GM18861 (cell line): ENCODE measurements around the gene SERHL2.
"Not testable (repeated sequence)": the region's sequence is repeated elsewhere in the genome, so short reads cannot be mapped to it uniquely, and the experiment has no call there.

Experiments
- ATAC-seq: cut with Tn5 transposase; IDR thresholded peaks from one replicate; pipeline ENCODE4 v1.9.1; 2021; ENCODE audit not compliant: unreplicated experiment

Gene SERHL2

DNA sequence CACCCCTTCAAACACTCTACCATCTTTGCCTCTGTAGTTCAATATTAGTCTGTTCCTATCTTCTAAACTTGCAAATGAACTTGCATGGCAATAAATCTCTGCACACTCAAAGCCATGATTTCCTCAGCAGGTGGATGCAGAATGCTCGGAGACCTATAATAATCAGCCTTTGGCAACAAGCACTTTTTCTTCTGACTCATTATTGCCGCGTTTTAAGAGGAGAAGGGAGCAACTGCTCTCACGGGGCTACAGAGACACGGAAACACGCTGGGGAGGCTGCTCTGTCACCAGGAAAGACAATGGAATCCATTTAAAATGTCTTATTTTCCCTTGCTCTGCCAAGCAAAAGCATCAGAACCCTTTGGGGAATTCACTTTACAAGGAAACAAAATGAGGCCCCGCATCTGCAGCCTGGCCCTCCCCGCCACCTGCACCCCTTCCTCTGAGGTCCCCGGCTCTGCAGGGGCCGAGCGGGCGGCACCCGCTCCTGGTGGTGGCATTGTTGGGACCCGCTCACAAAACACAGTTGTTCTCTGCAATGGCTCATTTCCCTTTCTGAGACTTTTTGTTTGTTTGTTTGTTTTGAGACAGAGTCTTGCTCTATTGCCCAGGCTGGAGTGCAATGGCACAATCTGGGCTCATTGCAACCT lies 18.5 kb upstream of the SERHL2 start:
- ATAC-seq: not testable (repeated sequence)

DNA sequence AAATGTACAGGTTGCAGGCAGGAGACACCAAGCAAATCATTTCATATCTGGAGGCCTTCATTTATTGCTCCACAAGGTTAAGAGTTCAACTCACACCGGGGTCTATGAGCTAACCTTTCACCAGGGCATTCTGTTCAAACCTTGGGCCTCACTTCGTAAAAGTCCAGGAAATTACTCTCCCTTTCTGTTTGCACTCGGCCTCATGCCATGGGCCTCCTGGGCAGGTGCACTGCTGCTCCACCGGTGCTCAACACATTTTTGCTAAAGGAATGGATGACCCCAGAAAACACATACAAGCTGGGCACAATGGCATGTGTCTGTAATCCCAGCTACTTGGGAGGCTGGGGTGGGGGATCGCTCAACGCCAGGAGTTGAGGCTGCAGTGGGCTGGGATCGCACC lies 17.6 kb upstream of the SERHL2 start:
- no peak for ATAC-seq

DNA sequence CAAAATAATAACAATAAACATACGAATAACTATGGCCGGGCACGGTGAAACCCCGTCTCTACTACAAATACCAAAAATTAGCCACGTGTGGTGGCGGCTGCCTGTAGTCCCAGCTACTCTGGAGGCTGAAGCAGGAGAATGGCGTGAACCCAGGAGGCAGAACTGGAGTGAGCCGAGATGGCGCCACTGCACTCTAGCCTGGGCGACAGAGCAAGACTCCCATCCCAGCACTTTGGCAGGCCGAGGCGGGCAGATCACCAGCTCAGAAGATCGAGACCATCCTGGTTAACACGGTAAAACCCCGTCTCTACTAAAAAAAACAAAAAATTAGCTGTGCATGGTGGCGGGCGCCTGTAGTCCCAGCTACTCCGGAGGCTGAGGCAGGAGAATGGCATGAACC lies 17.1 kb upstream of the SERHL2 start:
- not testable (repeated sequence) for ATAC-seq

DNA sequence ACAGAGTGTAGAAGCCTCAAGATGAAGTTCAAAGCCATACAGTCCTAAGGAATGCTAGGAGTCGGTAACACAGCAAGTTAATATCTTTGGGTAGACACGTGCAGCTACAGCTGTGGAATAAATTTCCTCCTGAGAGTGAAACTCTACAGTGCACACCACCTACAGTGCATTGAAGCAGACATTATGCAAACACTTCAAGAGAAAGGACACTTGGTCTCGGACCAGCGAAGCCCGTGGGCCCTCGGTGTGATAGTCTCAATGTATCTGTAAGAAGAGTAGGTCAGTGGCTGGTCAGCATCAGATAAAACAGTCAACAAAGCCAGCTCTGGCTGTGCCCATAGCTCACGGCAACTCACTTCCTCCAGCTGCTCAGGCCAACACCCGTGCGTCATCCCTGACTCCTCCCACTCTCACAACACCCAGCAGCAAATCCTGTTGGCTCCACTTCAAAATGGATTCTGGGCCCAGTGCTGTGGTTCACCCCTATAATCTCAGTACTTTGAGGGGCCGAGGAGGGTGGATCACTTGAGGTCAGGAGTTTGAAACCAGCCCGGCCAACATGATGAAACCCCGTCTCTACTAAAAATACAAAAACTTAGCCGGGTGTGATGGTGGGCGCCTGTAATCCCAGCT lies 16.4 kb upstream of the SERHL2 start:
- ATAC-seq: not testable (repeated sequence)

DNA sequence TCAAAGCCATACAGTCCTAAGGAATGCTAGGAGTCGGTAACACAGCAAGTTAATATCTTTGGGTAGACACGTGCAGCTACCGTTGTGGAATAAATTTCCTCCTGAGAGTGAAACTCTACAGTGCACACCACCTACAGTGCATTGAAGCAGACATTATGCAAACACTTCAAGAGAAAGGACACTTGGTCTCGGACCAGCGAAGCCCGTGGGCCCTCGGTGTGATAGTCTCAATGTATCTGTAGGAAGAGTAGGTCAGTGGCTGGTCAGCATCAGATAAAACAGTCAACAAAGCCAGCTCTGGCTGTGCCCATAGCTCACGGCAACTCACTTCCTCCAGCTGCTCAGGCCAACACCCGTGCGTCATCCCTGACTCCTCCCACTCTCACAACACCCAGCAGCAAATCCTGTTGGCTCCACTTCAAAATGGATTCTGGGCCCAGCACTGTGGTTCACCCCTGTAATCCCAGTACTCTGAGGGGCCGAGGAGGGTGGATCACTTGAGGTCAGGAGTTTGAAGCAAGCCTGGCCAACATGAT lies 14.5 kb upstream of the SERHL2 start:
- ATAC-seq: not testable (repeated sequence)

DNA sequence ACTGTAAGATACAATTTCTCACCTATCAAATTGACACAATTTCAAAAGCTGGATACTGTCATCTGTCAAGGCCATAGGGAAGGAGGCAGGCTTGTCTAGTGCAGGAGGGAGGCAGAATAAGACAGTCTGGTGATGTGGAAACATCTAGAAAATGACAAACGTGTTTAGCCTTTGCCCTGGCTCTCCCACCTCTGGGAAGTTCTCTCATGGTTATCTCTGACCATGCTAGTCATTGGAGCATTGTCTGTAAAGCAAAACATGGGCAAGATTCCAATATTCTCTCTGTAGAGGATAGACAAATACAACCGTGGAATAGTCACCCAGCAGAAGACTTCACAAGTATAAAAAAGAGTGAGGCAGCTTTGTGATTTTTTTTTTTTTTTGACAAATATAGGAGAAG lies 9.1 kb upstream of the SERHL2 start:
- no peak for ATAC-seq

DNA sequence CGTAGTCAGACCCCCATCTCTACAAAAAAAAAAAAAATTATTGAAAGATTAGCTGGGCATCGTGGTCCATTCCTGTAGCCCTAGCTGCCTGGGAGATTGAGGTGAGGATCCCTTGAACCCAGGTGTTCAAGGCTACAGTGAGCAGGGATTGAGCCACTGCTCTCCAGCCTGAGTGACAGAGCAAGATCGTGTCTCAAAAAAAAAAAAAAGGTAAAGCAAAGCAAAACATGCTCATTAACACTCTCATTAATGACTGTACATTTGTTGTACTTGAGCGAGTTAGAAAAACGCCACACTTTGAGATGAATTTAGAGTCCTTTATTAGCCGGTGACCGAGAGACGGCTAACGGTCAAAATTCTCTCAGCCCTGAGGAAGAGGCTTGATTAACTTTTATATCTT lies 6.2 kb upstream of the SERHL2 start:
- ATAC-seq: no peak

DNA sequence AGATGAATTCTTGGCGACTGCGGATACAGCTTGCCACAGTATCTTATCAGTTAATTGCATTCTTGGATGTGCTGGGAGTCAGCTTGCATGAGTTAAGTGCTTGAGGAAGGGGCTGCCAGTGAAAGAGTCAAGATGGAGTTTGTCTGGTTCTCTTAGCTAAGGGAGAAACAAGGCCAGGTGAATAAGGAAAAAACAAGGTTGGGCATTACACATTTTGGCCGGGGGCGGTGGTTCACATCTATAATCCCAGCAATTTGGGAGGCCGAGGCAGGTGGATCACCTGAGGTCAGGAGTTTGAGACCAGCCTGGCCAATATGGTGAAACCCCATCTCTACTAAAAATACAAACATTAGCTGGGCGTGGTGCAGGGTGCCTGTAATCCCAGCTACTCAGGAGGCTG lies 5.6 kb upstream of the SERHL2 start:
- ATAC-seq: not testable (repeated sequence)

DNA sequence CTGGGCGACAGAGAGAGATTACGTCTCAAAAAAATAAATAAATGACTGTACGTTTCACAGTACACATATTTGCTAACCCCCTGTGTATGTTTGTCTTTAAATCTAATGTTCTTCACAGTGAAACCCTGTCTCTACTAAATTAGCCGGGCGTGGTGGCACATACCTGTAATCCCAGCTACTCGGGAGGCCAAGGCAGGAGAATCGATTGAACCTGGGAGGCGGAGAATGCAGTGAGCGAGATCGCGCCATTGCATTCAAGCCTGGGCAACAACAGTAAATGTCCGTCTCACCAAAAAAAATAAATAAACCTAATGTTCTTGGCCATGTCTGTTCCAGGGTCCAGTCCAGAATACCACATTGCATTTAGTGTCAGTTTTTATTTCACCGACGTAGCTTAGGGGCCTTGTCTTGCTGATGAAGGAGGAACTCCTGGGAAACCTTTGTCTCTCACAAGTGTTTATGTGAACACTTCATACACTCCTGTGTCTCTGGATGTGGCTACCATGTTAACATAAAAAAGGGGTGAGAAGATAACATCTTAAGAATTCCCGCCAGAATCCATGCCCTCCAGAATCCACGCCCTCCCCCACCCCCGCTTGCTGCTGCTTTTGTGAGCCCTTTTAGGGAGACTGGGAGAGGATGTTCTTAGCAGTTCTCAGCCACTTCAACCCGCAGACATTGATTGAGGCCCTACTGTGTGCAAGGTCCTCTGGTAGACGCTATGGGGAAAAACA lies 5.0 kb upstream of the SERHL2 start:
- ATAC-seq: no peak

DNA sequence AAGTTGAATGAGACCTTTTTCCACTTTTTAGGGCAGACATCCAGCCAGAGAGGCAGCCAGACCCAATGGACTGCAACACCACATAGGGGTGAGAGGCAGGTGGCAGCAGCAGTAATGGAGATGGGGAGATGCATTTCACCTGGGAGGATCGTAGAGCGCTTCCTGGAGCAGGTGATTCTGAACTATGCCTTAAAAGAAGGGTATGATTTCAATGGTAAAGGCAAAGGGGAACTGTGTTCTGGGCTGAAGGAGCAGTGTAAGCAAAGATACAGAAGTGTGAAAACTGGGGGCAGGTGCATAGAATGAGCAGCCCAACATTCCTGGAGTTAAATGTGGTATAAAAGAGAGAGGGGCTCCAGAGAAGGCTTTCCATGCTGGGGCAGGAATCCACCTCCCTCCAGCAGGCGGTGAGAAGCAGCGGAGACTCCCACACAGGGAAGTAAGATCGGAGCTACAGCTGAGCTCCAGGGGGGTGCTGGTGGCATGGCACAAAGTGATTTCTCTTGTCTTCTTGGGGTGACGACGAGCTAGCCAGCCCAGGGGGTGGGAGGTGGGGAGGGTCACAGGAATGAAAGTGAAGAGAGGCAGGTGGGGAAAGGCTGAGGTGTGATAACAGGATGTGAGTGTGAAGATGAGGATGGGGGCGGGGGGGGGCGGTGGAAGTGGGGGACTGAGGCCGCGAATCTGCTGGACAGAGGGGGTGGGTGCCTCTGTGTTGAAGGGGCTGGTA lies 4.3 kb upstream of the SERHL2 start:
- no peak for ATAC-seq

DNA sequence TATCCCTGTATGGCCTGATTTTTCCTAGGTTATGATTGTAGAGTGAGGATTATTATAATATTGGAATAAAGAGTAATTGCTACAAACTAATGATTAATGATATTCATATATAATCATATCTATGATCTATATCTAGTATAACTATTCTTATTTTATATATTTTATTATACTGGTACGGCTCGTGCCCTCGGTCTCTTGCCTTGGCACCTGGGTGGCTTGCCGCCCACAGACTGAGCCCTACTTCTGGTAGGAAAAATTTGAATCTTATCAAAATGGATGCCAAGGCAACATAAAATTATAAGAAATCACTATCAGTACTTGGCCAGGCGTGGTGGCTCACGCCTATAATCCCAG lies 1.5 kb upstream of the SERHL2 start:
- not testable (repeated sequence) for ATAC-seq

DNA sequence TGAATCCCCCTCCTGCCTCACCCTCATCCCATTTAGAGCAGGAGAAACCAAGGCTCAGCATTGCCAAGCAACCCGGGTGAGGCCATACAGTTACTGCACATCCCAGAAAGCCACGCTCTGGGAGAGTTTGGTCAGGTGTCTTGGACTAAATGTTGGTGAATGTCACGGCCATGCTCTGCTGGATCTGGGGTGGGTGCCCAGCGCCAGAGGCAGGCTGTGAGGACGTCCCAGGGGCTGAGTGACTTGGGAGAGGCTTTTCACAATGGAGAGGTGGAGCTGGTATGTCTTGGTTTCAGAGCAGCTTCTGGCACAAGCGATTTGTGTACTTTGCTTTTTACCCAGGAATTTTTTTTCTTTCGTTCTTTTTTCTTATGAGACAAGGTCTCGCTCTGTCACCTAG lies 6.6 kb downstream of the SERHL2 start:
- ATAC-seq: no peak

DNA sequence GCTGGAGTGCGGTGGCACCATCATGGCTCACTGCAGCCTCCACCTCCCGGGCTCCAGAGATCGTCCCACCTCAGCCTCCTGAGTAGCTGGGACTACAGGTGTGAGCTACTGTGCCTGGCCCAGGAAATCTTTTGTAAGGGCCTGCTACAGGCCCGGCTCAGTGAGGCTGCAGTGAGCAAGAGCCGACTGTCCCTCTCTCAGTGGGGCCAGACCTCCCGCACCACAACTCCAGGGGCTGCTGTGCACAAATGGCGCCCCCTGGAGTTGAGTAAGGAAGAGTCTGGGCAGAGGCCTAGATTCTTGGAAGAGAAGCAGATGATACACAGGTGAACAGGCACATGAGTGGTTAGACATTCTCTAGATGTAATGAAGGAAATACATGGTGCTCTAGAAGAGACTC lies 7.0 kb downstream of the SERHL2 start:
- no peak for ATAC-seq

DNA sequence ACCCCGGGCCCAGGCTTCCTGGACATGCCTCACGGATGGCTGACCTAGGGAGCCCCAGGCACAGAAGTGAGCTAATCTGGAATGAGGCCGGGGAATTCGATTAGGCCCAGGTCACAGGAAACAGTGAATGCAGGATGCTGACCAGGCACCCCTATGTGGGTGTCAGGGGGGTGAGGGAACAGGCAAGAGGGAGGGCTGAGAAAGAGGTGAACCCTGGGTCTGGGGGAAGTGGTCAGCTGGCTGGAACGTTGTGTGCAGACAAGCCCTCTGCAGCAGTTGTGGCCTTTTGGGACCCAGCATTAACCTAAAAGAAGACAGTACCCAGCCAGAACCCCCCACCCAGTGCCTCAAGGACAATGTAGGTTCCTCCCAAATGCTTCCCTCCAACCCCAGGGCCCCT lies 8.1 kb downstream of the SERHL2 start:
- no peak for ATAC-seq

DNA sequence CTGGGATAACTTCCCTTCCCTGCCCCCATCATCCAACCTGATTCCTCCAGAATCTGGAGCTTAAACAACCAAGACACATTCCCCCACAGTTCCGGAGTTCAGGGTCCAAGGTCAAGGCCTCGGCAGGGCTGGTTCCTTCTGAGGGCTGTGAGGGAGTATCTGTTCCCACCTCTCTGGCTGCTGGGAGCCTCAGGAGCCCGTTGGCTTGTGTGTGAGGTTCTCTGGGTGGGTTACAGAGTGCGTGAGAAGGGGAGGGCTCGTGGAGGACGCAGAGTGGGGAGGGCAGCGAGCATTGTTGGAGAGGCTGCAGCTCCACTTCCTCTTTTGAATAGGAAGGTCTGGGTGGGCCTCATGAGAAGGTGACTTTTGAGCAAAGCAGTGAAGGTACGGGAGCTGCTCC lies 8.5 kb downstream of the SERHL2 start:
- no peak for ATAC-seq

DNA sequence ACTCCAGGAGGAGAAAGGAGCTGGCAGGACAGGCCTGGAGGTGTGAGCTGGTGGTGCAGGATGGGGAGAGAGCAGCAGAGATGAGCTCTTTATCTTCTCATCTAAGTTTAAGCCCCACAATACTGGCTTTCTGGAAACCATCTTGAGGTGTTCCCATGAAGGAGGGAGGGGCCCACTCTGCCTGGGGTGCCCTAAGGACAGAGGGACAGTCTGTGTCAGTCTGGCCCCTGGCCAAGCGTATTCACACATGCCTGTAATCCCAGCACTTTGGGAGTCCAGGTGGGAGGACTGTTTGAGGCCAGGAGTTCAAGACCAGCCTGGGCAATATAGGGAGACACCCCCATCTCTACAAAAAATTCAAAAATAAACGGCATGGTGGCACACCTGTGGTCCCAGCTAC lies 8.9 kb downstream of the SERHL2 start:
- ATAC-seq: no peak

DNA sequence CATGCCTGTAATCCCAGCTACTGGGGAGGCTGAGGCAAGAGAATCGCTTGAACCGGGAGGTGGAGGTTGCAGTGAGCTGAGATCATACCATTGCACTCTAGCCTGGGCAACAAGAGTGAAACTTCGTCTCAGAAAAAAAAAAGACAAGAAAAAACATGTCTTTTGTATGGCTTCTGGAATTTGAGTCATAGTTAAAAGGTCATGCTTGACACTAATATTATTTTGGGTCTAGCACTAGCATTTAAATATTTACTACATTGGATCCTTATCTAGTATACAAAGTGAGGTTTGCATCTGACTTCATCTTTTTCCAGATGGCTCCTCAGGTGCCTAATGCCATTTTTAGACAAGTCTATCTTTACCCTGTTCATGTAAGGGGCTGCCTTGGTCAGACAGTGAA lies 10.2 kb downstream of the SERHL2 start:
- not testable (repeated sequence) for ATAC-seq

DNA sequence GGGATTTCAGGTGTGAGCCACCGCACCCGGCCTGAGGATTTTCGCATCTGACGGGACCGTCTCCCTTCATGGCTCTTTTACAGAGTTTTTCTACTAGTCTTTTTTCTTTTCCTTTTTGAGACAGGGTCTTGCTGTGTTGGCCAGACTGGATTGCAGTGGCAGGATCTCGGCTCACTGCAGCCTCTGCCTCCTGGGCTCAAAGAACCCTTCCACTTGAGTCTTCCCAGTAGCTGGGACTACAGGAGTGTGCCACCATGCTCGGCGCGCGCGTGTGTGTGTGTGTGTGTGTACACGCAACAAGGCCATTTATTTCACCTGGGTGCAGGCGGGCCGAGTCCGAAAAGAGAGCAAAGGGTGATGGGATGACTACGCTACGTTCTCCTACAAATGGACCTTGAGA lies 10.9 kb downstream of the SERHL2 start:
- no peak for ATAC-seq

DNA sequence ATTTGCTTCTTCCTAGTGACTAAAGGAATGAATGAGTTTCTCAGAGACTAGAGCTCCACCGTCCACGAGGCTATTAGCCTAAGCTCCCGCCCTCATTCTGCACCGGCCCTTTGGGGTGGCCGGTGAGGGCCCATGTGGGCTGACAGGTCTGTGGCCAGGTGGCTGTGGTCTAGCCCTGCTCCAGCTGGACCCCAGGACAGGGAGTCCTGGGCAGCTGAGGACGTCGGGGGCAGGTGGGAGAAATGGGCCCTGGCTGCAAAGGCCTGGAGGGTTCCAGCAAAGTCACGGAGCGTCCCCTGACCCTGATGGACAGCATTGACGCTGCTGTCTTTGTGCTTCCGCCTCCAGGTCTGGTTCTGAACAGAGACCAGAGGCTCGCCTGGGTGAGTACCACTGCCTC lies 12.2 kb downstream of the SERHL2 start:
- ATAC-seq: no peak

DNA sequence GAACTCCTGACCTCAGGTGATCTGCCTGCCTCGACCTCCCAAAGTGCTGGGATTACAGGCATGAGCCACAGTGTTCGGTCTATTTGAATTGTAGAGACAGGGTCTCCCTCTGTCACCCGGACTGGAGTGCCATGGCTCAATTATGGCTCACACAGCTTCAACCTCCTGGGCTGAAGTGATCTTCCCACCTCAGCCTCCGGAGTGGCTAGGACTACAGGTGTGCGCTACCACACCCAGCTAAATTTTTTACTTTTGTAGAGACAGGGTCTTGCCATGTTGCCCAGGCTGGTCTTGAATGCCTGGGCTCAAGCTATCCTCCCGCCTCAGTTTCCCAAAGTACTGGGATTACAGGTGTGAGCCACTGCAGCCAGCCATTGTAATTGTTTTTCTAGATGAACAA lies 14.2 kb downstream of the SERHL2 start:
- not testable (repeated sequence) for ATAC-seq

DNA sequence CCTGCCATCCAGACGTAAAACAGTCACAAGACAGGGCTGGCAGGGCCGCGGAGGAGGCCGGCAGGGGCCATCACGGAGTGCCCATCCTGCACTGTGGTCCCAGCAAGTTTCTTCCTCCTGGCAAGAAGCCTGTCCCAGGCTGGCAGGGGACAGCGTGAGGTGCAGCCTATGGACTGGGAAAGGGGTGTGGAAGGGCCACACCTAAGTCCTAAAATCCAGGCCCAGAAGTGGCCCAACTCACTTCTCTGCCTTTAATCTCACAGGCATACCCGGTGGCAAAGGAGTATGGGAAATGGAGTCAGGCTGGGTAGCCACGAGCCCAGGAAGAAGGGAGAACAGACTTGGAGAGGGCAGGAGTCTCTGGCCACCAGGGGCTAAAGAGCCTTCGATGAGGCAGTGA lies 16.8 kb downstream of the SERHL2 start:
- not testable (repeated sequence) for ATAC-seq
